Stromal cell of bone marrow (primary cell): ENCODE results near the gene SLC38A8.

ENCODE experiments used
- DNase-seq: peaks from one replicate; pipeline ENCODE4 v3.0.0-alpha.2; 2012; ENCODE audit warnings: low read depth

SLC38A8 gene

DNA sequence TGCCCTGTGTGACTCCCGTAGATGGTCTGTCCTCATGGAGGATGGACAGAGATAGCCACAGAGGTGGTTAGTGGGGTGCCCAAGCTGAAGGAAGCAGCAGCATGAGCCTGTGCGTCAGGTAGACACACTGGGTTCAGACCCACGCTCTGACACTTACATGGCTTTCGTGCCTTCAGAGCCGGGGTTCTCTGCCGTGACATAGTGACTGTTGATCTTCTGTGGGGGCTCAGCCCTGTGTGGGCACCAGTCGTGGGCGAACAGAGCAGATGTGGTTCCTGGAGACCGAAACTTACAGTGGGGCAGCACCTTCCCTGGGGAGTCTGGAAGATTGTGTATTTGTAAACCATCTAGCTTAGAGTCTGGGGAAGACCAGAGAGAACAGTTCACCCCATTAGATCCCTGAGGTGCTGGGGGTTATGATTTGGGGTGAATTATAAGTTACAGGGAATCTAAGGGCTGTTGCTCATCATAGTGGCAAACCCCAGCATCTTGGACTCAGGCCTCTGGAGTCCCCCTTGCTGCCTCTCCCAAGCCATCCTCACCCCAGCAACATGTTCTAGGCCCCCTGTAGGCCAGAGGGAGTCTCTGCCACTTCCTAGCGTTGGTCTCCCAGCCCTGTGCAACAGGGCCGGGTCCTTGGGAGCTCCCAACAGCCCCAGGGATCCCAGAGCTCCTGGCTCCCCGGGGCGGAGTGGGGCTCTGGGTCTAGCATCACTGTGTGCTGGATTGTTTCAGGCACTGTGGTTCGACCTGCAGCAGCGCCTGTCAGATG lies 45.9 kb downstream of the SLC38A8 start:
- DNase-seq, result no peak

GRCh38 chr16:83995754-83996153 lies 46.8 kb downstream of the SLC38A8 start:
- no peak for DNase-seq

- no peak for DNase-seq
Measured at GRCh38 chr16:83994703-83995102, 47.9 kb downstream of the SLC38A8 start.

- peak; percentile 89 for DNase-seq
Measured at GRCh38 chr16:83994087-83994486, 48.5 kb downstream of the SLC38A8 start.

DNA sequence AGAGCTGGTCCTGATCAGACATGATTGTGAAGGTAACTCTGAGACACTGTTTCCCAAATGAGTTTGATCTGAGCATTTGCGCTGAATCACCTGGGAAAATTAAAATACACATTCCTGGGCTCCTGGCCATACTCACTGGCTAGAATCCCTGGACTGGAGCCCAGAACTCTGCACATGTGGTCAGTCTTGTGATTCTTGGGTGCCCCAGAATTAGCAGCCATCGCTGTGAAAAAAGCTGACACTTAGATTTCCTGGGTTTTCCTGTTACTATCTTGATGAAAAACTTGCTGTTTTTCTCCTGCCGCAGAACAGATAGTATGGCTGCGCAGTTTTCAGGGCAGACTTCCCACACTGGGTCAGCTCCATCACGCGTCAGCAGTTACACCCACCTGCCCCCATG lies 50.0 kb downstream of the SLC38A8 start:
- peak; percentile 56 for DNase-seq

GRCh38 chr16:83990492-83990891 lies 52.1 kb downstream of the SLC38A8 start:
- DNase-seq, result no peak

DNA sequence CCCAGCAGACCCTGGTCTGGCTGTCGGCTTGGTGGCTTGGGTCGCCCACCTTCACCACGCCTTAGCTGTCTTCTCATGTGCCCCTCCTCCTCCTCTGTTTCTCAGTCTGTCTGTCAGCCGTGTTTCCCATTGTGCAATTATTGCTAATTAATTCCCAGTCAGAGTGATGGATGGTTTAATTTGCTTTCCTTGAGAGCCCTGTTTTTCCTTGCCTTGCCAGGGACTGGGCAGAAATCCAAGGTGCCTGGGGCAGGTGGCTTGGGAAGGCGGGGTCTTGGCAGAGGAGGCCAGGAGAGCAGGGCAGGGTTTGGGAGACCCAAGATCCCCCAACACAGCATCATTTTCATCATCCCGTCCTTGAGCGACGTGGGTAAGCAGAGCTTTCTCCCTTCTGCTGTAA lies 53.3 kb downstream of the SLC38A8 start:
- no peak for DNase-seq

DNA sequence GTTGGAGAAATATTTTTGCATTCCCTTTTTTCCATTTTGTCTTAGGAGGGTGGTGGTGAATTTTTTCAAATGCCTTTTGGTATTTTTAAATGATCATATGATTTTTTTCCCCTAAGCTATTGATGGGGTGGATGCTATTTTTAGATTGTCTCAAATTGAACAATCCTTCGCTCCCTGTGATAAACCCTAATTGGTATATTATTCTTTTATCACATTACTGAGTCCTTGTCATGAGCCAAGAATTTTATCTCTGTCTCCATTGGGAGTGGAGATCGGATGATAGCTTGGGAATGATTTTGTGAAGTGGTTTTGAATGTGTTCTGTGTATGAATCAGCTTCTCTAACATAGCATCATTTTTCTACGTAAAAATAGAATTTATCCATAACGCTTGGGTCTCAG lies 59.1 kb downstream of the SLC38A8 start:
- DNase-seq, result no peak

DNA sequence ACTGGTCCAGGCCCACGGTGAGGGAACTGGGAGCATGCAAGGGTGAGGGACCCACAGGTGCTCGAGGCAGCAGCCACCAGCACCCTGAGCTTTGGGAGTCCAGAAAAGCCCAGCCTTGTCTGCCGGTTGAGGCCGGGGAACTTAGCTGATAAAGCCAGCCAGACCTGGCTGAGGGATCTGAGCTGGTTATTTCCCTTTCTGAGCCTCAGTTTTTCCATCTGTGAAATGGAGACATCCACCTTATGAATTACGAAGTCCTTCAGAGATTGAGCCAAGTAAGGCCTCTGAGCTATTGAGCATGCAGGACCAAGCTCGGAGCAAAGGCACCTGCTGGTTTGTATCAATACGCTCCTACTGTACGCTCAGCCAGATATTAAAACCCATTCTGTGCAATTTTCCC lies 60.8 kb downstream of the SLC38A8 start:
- DNase-seq, result no peak

- no peak for DNase-seq
Measured at GRCh38 chr16:83980794-83981193, 61.8 kb downstream of the SLC38A8 start.

DNA sequence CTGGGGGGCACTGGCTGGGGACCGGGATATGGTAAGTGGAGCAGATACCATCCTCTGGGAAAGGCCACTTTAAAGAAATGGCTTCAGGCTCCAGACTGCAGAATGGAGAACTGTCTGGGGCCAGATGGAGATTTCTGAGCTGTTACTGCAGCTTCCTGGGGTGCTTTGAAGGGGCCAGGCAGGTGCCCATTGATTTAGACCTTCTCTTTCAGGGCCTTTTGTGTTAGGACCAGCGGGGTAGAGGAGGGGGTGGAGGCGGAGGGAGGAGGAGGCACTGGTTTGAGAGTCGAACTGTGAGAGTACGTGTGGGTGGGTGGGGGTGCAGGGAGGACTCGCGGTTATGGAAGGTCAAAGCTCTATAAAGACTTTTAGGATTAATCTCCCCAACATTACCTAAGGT lies 63.2 kb downstream of the SLC38A8 start:
- no peak for DNase-seq

GRCh38 chr16:83978401-83978904 lies 64.1 kb downstream of the SLC38A8 start:
- no peak for DNase-seq

DNA sequence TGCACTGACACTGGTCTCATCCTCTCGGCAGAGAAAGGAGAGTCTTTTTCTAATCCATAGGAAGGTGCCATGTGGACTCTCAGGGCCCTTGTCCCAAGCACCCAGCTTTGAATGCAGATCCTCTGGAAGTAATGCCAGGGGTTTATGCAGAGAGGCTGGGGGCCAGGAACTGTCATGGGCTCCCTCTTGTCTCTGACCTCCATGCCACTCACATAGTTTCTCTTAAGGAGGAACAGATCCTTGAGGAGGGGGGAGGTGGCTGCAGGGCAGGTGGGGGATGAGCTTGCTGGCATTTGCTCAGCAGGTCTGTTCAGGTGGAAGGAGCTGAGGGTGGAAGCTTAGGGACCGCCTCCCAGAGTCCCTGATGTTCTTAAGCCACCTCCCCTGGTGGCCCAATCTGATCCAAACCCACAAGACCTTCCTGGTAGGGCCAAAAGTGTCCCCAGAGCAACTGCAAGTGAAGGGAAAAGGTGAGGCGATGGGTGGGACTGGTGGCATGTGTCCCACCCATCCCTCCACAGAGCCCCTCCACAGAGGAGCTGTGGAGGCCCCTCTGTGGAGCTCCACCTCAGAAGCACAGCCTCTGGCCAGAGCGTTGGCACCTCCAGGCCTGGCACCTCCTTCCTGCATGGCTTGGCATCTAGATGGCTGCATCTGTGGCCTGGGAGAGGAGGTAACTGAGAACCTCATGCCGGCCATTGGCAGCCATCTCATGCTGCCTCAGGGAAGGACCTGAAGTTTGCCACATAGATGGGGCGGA lies 65.4 kb downstream of the SLC38A8 start:
- DNase-seq, result no peak

DNA sequence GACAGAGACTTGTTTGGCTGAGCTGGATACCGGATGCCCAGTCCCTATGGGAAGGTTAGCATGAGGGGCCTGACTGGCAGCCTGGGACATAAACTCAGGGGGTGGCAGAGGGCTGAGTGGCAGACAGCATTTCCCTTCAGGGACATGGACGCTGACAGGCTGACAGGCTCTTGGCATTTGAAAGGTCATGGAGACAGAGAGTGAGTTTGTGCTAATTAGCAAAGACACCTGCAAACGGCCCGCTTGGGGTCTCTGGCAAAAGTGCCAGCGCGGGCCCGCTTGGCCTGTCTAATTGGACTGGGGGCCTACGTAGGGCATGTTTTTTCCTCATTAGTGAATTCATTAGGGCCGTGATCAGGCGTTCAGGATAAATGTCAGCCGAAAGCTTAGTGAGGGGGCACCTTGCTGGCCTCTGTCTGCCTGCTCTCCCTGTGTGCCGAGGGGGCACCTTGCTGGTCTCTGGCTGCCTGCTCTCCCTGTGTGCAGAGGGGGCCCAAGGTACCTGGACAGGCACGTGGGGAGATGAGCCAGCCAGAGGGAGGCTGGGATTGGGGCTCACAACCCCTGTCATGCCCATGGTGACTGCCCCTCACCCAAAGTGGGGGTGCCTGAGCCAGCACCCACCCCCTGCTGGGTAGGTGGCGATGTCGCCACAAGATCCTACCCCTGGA lies 66.9 kb downstream of the SLC38A8 start:
- DNase-seq, result no peak

DNA sequence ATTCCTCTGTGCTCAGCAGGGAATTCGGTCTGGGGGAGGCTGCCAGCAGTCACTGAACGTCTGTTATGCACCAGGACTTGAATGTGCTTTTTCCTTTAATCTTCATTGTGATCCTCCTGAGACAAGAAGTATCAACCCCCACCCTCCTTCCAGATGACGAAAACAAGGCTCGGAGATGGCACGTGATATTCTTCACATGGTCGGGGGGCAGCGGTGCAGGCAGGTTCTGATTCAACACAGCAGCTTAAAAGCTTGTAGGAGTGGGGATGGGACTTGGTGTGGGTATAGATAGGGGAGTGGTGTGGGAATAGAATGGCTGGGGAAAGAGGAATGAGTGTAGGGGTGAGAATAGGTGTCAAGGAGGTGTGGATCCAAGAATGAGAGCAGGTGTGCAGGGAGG lies 68.1 kb downstream of the SLC38A8 start:
- no peak for DNase-seq

DNA sequence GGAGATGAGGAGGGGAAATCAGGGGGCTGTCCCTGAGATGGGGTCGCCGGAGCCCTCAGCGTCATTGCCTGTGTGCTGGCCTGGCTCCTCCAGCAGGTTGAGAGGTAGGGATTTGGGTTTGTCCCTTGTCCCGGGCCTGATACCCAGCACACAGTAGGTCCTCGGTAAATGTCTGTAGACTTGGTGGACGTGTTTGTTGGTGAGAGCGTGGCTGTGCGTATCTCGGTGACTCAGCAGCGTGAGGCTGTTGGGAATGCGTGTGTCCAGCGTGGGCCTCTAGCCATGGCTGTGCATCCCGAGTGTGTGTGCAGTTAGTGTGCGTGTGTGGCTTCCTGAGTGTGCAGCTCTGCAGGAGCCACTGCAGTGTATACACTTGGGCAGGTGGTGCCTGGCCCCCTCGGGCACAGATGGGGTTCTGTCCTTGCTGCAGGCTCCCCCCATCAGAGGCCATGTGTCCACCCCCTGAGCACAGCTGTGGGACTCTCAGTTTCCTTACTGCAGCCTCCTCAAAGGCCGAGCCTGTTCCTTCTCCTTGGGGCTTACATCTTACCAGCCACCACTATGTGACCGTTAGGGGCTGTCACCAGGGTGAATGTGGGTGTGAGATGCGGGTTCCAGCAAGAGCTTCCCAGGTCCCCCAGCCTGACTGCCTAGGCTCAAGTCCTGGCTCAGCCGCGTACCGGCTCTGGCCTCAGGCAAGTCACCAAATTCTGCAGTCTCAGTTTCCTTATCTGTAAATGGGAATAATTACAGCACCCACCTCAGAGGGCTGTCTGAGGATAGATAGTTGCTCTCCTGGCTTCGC lies 68.8 kb downstream of the SLC38A8 start:
- no peak for DNase-seq

GRCh38 chr16:83973077-83973476 lies 69.5 kb downstream of the SLC38A8 start:
- no peak for DNase-seq

DNA sequence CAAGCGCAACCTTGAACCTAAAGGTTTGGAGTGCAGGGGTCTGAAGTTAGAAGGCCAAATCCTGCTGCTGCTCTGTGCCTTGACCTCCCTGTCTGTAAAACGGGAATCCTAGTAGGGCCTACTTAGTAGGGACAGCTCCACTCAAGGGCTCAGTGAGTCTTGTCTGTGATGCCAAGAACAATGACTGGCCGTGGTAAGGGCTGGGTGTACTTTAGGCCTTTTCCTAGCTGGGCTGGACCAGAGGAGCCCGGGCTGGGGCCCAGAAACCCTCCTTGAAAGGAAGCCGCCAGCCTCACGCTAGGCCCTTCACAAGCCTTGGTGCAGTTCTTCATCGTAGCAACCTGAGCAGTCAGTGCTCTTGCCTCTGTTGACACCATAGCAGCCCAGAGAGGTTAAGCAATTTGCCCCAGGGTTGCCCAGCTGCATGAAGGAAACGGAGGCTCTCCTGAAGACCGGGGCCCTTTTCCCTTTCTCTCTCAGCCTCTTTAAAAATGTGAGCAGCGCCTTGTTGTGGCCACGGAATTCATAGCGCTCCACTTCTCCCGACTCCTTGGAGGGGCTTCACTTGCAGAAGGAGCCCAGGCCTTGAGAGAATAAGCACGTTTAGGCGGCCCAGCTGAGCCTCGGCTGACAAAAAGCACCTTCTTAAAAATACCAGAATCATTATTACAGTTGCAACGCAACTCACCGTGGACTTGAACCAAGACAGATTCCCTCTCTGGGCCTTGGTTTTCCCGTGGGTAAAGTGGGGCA lies 70.2 kb downstream of the SLC38A8 start:
- no peak for DNase-seq

- no peak for DNase-seq
Measured at GRCh38 chr16:83971165-83972130, 71.1 kb downstream of the SLC38A8 start.

DNA sequence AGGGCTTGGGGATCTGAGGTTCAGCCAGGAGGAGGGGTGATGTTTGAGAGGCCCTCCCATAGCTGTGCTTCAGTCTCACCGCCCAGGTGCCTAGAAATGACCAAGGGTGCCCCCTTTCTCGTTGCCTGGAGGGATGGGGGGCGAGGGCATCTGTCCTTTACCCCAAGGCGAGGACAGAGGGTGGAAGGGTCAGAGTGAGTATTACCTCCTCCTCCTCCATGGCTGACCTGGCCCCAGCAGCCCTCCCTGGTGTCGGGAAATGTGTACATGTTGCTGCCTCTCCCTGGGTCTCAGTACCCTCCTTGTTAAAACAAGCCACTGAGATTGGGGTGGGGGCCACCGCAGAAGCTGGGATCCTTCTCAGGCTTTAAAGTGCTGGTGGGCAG lies 72.2 kb downstream of the SLC38A8 start:
- no peak for DNase-seq
